ENCODE data around the gene HRH1.
"Not testable (repeated sequence)": the region's sequence is repeated elsewhere in the genome, so short reads cannot be mapped to it uniquely, and the experiment has no call there.

The HRH1 gene

DNA sequence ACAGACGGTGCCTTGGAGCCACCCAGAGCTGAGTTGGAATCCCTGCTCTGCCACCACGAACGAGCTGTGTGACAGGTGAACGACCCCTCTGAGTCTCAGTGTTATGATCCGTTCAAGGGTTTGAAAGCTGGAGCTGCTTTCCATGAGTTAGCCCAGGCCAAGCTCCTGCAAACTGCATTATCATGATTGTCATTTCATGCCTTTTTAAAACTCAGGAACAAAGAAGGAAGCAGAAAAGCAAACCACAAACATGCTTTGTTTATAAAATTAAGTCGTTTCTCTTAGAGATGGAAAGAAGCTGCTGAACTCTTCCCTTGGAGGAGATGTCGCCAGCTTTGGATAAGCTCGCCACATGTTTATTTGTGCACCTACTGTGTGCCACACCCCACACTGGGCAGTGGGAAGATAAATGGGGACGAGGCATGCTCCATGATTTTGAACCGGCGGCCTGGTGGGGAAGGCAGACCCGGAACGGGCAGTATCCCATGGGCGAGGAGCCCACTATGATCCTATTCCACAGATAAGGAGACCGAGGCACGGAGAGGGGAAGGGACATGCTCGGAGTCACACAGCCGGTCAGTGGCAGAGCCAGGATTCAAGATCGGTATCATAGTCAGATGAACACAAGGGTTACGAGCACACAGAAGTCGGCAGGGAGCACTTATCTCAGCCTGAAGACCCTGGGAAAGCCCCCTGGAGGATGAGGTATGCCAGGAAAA is 15.9 kb downstream of the HRH1 start:
- no peak for DNase-seq (ENCODE audit: low read depth)

DNA sequence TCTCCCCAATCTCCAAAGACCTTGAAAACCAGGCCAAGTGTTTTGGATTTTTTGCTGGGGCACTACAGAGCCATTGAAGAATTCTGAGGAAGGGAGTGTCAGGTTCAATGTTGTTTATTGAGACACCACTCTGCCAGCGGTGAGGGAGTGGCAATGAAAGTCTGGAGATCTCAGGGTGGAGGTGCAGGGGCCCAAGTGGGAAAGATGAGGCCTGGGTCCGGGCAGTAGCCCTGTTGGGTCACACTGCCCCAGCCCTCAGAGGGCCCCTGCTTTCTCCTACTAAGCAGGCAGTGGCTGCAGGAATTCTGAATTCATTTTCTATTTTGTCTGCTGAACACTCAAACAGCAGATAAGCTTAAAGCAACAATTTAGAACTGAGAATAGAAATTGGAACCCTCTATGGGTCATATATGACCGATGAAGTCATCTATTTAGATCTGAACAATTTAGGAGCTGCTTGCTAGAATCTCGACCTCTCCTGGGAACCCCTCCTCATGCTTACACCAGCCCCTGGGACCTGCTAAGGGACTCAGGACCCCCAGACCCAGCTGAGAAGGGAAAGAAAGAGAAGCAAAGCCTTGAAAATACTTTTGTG is 17.9 kb downstream of the HRH1 start:
- no peak for DNase-seq (ENCODE audit: low read depth)

DNA sequence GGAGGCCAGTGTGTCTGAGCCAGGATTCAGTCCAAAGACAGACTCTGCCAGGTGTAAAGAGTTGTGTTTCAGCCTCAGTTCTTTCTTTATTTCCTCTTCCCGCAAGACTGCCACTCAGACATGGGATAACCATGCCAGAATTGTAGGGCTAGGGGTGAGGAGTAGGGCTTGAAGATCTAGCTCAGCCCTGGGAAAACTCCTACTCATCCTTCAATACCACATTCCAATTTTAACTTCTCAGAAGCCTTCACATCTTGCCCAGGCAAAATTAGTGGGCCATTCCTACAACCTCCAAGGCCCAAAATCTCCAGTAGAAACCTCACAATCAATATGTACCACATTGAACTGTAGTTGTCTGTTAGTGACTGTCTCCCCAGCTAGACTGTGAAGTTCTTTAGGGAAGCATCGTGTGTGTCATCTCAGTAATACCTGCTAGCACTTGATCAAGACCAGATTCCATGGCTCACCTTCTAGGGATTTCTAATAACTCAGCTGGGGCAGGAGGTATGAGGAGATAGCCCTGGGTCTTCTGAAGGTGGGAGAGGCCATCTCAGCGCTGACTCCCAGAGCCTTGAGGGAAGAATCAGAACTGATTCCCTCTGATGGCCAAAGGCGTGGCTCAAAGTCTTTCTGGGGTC is 19.7 kb downstream of the HRH1 start:
- no peak for DNase-seq (ENCODE audit: low read depth)

GRCh38 chr3:11178421-11178820 is 24.1 kb downstream of the HRH1 start:
- no peak for DNase-seq (ENCODE audit: low read depth)

- not testable (repeated sequence) for DNase-seq (ENCODE audit: low read depth)
These were observed 30.2 kb downstream of the HRH1 start for GRCh38 chr3:11184328-11184969.

GRCh38 chr3:11185144-11185543 is 30.9 kb downstream of the HRH1 start:
- DNase-seq (ENCODE audit: low read depth): no peak

- DNase-seq (ENCODE audit: low read depth): no peak
These were observed 31.4 kb downstream of the HRH1 start for GRCh38 chr3:11185564-11186317.

DNA sequence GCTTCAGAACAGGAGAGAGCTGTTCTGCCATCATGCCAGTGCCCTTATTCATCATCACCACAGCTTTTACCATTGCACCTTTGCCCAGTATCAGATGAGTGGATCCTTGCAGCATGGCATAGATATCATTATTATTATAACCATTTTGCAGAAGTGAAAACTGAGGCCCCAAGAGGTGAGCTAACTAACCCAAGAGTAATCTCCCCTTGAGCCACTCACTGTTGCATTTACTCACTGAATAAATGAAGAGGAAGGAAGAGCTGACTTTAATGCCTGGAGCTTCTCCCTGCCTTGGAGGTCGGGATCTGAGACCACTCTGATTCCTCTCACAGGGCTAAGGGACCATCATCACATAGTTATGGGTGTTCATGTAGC is 32.0 kb downstream of the HRH1 start:
- no peak for DNase-seq (ENCODE audit: low read depth)

- no peak for DNase-seq (ENCODE audit: low read depth)
These were observed 32.5 kb downstream of the HRH1 start for GRCh38 chr3:11186771-11187191.

- DNase-seq (ENCODE audit: low read depth): no peak
These were observed 33.4 kb downstream of the HRH1 start for GRCh38 chr3:11187681-11188080.

DNA sequence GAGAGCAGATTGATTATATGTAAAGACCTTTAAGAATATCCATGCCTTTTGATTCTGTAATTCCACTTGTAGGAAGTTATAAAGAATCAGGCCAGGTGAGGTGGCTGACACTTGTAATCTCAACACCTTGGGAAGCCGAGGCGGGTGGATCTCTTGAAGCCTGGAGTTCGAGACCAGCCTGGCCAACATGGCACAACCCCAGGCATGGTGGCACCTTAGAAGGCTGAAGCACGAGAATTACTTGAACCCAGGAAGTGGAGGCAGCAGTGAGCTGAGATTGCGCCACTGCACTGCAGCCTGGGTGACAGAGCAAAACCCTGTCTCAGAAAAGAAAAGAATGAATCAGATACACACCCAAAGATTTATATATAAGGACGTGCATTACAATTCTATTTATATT is 33.9 kb downstream of the HRH1 start:
- DNase-seq (ENCODE audit: low read depth): no peak

DNA sequence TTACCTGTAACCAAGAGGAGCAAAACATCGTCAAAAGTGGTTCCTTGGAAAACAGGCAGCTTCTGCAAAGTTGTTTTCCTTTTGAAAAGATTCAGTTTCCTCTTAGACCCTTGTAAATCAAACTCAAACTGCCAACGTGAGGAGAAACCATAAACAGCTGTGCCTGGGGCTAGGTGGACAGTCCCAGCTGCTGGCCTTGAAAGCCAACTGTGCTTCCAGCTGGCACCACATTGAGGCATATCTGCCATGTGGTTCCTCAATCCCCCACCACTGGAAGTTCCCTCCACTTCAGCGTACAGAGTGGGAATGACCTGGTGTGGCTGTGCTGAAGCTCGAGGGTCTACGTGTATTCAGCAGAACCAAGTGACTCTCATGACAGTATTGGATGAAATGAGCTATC is 40.9 kb downstream of the HRH1 start:
- DNase-seq (ENCODE audit: low read depth): no peak

GRCh38 chr3:11195721-11196332 is 41.5 kb downstream of the HRH1 start:
- no peak for DNase-seq (ENCODE audit: low read depth)

- DNase-seq (ENCODE audit: low read depth): no peak
These were observed 43.2 kb downstream of the HRH1 start for GRCh38 chr3:11197484-11197883.

DNA sequence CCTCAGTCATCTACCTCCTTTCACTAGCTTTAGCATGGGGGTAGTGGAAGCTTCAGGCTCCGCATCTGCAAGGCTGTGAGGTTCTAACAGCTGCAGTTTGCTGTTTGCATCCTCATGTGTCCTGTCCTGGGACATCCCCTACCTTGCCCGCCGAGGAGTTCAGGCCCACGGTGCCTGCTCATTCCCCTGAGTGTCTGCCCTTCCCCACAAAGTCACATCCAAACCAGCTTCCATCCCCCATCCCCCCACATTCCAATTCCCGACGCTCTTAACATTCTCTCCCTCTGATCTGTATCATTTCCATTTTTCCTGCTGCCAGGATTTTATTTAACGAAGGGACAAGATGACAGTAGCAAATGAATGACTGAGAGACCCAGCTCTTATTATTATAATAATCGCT is 43.8 kb downstream of the HRH1 start:
- no peak for DNase-seq (ENCODE audit: low read depth)

DNA sequence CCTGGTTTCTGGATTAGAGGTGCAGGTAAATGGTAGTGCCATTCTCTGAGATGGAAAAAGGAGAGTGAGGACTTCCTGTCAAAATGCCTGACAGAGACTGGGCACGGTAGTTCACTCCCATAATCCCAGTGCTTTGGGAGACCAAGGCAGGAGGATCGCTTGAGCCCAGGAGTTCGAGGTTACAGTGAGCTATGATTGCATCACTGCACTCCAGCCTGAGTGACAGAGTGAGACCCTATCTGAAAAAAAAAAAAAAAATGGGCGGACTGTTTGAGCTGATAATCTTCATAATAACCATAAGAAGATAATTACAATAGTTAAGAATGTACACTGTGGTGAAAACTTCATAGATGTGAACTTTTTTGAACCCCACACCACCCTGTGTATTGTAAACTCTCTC is 44.2 kb downstream of the HRH1 start:
- DNase-seq (ENCODE audit: low read depth): no peak

GRCh38 chr3:11199902-11200845 is 45.9 kb downstream of the HRH1 start:
- DNase-seq (ENCODE audit: low read depth): no peak

DNA sequence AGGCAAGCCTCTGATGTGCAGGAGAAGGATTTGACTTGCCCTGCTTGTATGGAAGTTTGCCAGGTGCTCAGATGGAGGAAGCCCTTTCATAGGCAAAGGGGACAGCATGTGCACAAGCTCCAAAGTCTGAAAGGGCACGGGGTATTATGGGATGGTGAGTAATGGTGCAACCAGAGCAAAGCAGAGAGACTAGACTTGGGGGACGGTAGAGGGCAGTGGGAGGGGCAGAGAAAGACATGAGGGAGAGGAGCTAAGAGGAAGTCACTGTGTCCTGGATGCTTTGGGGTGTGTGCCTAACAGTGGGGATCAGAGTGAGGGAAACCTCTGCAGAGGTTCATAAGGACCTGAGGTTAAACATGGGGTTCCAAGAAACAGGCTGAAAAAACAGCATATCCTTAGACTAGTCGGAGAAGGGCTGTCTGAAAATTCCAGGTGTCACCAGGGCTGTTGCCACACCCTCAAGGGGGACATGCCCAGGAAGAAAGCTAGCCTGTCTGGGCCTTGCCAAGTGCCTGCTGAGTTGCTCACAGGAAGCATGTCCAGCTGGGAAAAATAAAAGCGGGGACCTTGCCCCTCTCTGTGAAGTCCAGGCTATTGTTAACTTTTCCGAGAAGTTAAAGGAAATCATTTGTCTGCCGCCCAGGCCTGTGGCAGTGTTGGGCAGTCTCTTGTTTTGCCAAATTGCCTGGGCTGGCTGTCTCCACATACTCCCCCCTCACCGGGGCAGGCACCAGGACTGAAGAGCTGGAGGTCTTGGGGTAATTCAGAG is 47.1 kb downstream of the HRH1 start:
- no peak for DNase-seq (ENCODE audit: low read depth)

DNA sequence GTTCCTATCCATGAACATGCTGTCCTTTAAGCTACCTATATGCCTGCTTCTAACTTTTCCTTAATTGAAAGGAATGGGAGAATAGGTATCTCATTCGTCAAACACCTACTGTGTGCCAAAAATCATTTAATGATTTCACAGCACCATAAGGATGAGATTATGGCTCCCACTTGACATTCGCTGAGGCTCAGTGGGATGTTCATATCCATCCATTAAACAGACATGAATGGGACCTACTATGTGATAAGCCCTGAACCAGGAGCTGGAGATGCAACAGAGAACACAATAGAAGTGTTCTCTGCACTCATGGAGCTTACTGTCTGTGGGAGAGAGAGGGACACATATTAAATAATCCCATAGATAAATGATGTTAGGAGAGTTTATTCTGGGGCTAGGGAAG is 49.7 kb downstream of the HRH1 start:
- DNase-seq (ENCODE audit: low read depth): no peak
